NCI-H2107 treated with DMSO at 0.1 percent for 48 hours (cell line): ENCODE data around the gene TXNRD3.

Experiments
- DNase-seq: peaks from one replicate; lab custom pipeline; 2025; ENCODE audit not compliant: unreplicated experiment; lab: John Stamatoyannopoulos, UW

Gene TXNRD3

GRCh38 chr3:126672340-126672739, 17.4 kb upstream of the TXNRD3 start:
- no peak for DNase-seq

GRCh38 chr3:126671521-126671920, 16.6 kb upstream of the TXNRD3 start:
- no peak for DNase-seq

GRCh38 chr3:126668450-126669401, 13.8 kb upstream of the TXNRD3 start:
- no peak for DNase-seq

- no peak for DNase-seq
Observed at GRCh38 chr3:126667631-126668449, 12.9 kb upstream of the TXNRD3 start.

GRCh38 chr3:126666658-126667528, 12.0 kb upstream of the TXNRD3 start:
- DNase-seq = no peak

- no peak for DNase-seq
Observed at GRCh38 chr3:126665959-126666657, 11.2 kb upstream of the TXNRD3 start.

- no peak for DNase-seq
Observed at GRCh38 chr3:126665221-126665936, 10.5 kb upstream of the TXNRD3 start.

GRCh38 chr3:126664591-126665214, 9.8 kb upstream of the TXNRD3 start:
- no peak for DNase-seq

- DNase-seq = no peak
Observed at GRCh38 chr3:126663750-126664149, 8.8 kb upstream of the TXNRD3 start.

GRCh38 chr3:126663257-126663656, 8.3 kb upstream of the TXNRD3 start:
- DNase-seq = no peak

GRCh38 chr3:126661532-126662364, 6.8 kb upstream of the TXNRD3 start:
- DNase-seq = no peak

- DNase-seq = no peak
Observed at GRCh38 chr3:126659915-126660886, 5.3 kb upstream of the TXNRD3 start.

GRCh38 chr3:126658584-126658983, 3.7 kb upstream of the TXNRD3 start:
- no peak for DNase-seq

GRCh38 chr3:126657901-126658300, 3.0 kb upstream of the TXNRD3 start:
- DNase-seq = no peak

- no peak for DNase-seq
Observed at GRCh38 chr3:126656371-126657134, 1.6 kb upstream of the TXNRD3 start.

GRCh38 chr3:126655887-126656286, 963 bp upstream of the TXNRD3 start:
- no peak for DNase-seq
